TTC549 (cell line): ENCODE results near the gene TMEM154.

Source experiments
- FAIRE-seq: peaks from 2 replicates; lab custom pipeline; 2012; peaks lifted over from hg19 to GRCh38; lab: Jason Lieb, UNC

TMEM154 gene

DNA sequence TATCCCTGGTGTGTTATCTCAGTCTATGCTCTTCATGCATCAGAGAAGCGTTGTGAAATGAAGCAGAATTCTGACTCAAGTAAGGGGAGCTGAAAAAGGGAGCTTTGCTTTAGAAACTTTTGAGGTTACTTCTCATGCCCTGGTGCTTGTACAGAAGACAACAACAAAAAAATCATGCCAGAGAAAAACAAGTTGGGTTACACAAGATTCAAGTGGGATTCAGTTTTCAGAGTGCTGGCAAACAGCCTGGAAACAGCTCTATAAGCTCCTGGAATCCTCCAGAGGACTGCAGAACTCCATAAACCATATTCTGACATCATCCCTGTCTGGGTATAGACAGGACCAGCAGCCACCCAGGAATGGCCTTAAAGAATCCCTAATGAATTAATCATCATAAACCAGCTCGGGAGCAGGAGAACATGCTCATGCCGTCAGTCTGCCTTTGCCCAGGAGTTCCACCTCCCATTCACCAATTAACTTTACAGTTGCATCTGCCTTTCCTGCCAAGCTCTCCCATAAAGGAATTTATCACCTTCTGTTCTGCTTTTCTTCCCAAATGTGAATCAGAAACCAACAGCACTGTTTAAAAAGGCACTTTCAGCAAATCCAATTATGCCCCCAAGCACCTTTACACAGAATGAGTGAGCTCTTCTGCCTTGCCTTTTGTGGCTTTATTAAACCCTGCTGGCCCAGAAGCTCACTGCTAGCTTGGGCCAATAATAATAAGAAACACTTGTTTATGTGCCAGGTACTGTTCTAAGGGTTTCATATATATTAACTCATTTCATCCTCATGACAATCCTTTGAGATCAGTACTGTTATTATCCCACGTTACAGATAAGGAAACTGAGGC, 89.4 kb downstream of the TMEM154 start:
- no peak for FAIRE-seq

- FAIRE-seq = no peak
These were observed 90.9 kb downstream of the TMEM154 start for GRCh38 chr4:152588869-152589268.

- FAIRE-seq = no peak
These were observed 92.7 kb downstream of the TMEM154 start for GRCh38 chr4:152587127-152587526.

- FAIRE-seq = no peak
These were observed 93.1 kb downstream of the TMEM154 start for GRCh38 chr4:152586668-152587067.

DNA sequence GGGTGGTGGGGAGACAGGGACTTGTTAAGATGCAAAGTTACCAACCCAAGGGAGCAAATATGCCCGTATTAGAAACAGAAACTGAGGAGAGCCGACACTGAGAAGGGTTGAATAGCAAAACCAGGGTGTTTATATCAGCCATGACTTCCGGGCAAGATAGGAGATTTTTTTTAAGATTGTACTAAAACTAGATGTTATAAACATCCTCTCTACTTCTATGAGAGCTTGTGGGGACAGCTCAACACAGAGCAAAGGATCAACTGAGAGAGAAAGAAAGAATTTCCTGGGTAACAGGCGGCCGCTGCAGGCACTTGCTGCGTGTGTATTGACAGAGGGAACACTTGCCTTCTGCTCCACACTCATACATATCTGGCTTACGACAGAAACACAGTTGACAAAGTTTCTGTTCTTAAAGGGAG, 94.8 kb downstream of the TMEM154 start:
- no peak for FAIRE-seq

DNA sequence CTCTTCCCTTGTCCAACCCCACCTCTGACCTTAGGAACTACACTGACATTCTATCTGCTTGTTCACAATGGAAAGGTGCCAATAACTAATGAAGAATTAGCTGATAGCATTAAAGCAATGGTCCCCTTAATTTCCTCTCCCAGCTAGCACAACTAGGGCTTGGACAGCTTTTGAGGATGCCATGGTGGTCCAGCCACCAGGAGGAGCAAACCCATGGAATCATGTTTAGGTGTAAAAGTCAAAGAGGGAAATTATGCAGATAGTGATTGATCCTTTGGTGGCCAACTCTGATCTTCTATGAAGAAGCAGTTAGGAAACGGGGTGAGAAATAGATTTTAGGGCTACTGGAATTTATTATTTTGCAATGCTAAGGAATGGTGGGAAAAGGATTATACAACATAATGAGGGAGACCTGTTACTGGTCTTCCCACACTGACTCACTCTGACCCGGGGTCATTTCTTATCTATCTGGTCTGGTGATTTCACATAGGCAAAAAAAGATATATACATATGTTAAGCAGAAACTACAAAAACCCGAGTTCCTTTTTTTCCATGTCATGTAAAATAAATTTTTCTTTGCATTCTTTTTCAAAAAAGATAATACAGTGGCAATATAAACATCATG, 98.1 kb downstream of the TMEM154 start:
- FAIRE-seq = no peak

DNA sequence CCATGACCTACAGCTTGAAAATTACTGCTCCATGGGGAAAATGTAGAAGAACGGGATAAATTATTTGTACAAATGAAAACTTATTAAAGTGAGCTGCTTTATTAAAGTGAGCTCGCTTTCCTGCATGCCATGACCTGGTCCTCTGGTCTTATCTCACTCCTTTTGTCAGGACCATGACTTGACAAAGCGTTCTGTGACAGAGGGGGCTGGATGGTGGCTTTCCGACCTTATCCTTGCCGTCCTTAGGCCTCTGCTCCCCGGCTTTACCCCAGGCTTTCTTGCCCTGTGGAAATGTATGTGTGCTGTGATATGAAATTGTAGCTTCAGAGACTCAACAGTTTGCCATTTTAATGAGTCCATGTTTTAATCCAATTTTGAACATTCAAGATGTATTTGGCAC, 99.9 kb downstream of the TMEM154 start:
- no peak for FAIRE-seq

GRCh38 chr4:152579107-152579764, 100.6 kb downstream of the TMEM154 start:
- FAIRE-seq = no peak

DNA sequence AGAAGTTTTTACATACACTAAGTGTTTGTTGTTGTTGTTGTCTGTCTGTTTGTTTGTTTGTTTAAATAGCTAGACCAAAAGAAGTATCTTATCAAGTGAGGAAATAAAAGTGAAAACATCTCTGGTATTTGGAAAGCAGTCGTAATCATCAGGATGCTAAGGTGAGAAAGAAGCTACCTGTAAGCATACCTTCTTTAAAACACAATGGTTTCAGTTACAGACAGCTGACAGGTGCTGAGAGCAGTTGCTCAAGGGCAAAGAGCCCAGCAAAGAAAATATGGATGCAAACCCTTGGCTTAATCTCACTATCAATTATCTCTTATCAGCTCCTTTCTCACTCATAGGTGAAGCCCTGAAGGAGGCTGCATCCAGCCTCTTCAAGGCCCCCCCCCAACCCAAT, 101.1 kb downstream of the TMEM154 start:
- FAIRE-seq = no peak

DNA sequence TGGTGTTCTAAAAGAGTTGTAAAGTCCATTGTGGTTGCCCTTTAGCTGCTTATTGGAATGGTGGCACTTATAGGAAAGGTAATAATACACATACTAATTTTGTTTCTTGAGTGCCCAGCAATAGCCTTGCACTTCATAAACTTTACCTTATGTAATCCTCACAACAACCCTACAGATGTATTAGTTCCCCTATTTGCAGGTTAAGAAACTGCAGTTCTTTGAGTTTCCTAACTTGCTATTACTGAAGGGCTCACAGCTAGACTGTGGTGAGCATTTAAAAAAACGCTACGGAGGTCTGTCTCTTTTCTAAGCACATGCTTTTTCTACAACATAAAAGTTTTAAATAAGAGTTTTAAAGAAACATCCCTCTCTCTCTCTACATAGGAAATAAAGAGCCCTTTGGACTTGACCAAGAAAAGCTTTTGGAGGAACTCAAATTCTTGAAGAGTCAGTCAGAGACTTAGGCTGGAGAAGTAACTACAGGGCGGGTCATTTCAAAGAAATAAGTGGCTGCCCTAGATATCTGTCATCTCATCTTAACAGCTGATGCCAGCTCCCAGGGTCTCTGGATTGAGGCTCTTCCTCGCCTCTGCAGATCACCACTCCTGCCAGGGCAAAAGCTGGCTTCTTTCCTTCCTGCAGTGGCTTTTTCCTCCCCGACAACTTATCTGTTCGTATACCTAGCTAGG, 101.9 kb downstream of the TMEM154 start:
- no peak for FAIRE-seq

- no peak for FAIRE-seq
These were observed 104.3 kb downstream of the TMEM154 start for GRCh38 chr4:152575533-152575932.

DNA sequence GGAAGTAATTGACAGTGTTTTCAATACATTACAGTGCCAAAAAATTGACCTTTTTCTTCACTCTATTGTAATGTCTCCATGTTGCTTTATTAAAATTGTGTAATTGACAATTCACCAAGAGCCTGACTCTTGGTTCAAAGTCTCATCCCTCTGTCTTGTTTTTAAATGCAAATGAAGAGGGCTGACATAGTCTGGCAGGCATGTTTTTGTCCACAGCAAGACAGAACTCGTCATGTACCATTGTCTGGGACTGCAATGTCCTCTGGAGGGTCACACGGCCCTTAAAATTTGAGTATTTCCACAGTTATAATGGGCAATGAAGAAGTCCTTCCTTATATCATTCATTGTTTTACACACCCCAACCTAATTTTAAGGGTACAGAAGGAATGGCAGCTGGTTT, 105.9 kb downstream of the TMEM154 start:
- FAIRE-seq = no peak

- no peak for FAIRE-seq
These were observed 107.2 kb downstream of the TMEM154 start for GRCh38 chr4:152572417-152573086.

GRCh38 chr4:152571770-152572169, 108.0 kb downstream of the TMEM154 start:
- FAIRE-seq = no peak

- FAIRE-seq = no peak
These were observed 108.5 kb downstream of the TMEM154 start for GRCh38 chr4:152571296-152571695.
